ENCODE results near the gene CASZ1.

The CASZ1 gene

GRCh38 chr1:10796029-10796944, at the start of gene CASZ1:
TSS of gene CASZ1 (minus strand) at chr1:10796646. CDS start at chr1:10693889, 102,757 bp downstream.
- TF ChIP-seq CTCF (IDR thresholded peaks at IDR 0.05; ENCODE audit: insufficient read depth, low read length, missing control alignments) = no peak
- peak within 1 kb of the TSS; percentile 60 for H3K4me3 ChIP-seq (ENCODE audit: low read depth, low read length)
- peak; percentile 29 for DNase-seq (ENCODE audit: low read depth, low spot score)
- POLR2A ChIA-PET = interaction anchor here (0.6 kb wide), 1 partner anchor 158 kb away, joined by 8 read pairs; no protein-coding TSS in a partner anchor
- CTCF ChIA-PET = no interaction called here

GRCh38 chr1:10843697-10844096, 47.3 kb upstream of the CASZ1 start:
- no peak for TF ChIP-seq CTCF (IDR thresholded peaks at IDR 0.05; ENCODE audit: insufficient read depth, low read length, missing control alignments)
- no peak overlapping the region for H3K4me3 ChIP-seq (ENCODE audit: low read depth, low read length)
- no peak for DNase-seq (ENCODE audit: low read depth, low spot score)
- ChIA-PET CTCF (interaction anchor here (1.0 kb wide), 1 partner anchor 323 kb away, joined by 3 read pairs; no protein-coding TSS in a partner anchor), POLR2A (no interaction called here)

- POLR2A ChIA-PET = no interaction called here
- no peak for TF ChIP-seq CTCF (IDR thresholded peaks at IDR 0.05; ENCODE audit: insufficient read depth, low read length, missing control alignments)
- CTCF ChIA-PET = interaction anchor here (1.3 to 1.9 kb wide), 2 partner anchors 26 to 347 kb away, joined by 3 to 5 read pairs; no protein-coding TSS in a partner anchor
- DNase-seq (ENCODE audit: low read depth, low spot score) = no peak
- no peak overlapping the region for H3K4me3 ChIP-seq (ENCODE audit: low read depth, low read length)
Observed at GRCh38 chr1:10841118-10841517, 44.7 kb upstream of the CASZ1 start.

GRCh38 chr1:10839188-10839770, 42.8 kb upstream of the CASZ1 start:
- POLR2A ChIA-PET = no interaction called here
- no peak overlapping the region for H3K4me3 ChIP-seq (ENCODE audit: low read depth, low read length)
- CTCF ChIA-PET = no interaction called here
- no peak for DNase-seq (ENCODE audit: low read depth, low spot score)
- TF ChIP-seq CTCF (IDR thresholded peaks at IDR 0.05; ENCODE audit: insufficient read depth, low read length, missing control alignments) = no peak

GRCh38 chr1:10838541-10838940, 42.1 kb upstream of the CASZ1 start:
- ChIA-PET CTCF (no interaction called here), POLR2A (no interaction called here)
- DNase-seq (ENCODE audit: low read depth, low spot score) = no peak
- no peak for TF ChIP-seq CTCF (IDR thresholded peaks at IDR 0.05; ENCODE audit: insufficient read depth, low read length, missing control alignments)
- no peak overlapping the region for H3K4me3 ChIP-seq (ENCODE audit: low read depth, low read length)

GRCh38 chr1:10836726-10837125, 40.3 kb upstream of the CASZ1 start:
- H3K4me3 ChIP-seq (ENCODE audit: low read depth, low read length) = no peak overlapping the region
- no peak for DNase-seq (ENCODE audit: low read depth, low spot score)
- POLR2A ChIA-PET = no interaction called here
- no peak for TF ChIP-seq CTCF (IDR thresholded peaks at IDR 0.05; ENCODE audit: insufficient read depth, low read length, missing control alignments)
- CTCF ChIA-PET = interaction anchor here (1.2 kb wide), 1 partner anchor 31 kb away, joined by 3 read pairs; no protein-coding TSS in a partner anchor

Data from AG04449 (cell line).